Right lobe of liver (tissue), 4 donors: ENCODE measurements around the gene SAMD11.

Experiments used
- POLR2A ChIP-seq: fragments of 450-650 bp; IDR thresholded peaks from one replicate; pipeline ENCODE4 v1.6.1; 2017; ENCODE audit warnings: antibody characterized with exemption, mild to moderate bottlenecking
- TF ChIP-seq, protein P1 (sequence below), 4 donors: fragments of 200-600 bp in 3 of 4; fragments of 450-650 bp in 1 of 4; IDR thresholded peaks; one replicate each; pipeline versions ENCODE4 v1.5.1 to v1.8.0; 2016 to 2022; ENCODE audit warnings: antibody characterized with exemption in 4 of 4, mild to moderate bottlenecking in 2 of 4
- donor health status: DM: no; HTN: no; CAD: no.
- donor health status: DM: no; HTN: no; CAD: no.
- donor health status: DM: no; HTN: yes; CAD: no.

DNA sequence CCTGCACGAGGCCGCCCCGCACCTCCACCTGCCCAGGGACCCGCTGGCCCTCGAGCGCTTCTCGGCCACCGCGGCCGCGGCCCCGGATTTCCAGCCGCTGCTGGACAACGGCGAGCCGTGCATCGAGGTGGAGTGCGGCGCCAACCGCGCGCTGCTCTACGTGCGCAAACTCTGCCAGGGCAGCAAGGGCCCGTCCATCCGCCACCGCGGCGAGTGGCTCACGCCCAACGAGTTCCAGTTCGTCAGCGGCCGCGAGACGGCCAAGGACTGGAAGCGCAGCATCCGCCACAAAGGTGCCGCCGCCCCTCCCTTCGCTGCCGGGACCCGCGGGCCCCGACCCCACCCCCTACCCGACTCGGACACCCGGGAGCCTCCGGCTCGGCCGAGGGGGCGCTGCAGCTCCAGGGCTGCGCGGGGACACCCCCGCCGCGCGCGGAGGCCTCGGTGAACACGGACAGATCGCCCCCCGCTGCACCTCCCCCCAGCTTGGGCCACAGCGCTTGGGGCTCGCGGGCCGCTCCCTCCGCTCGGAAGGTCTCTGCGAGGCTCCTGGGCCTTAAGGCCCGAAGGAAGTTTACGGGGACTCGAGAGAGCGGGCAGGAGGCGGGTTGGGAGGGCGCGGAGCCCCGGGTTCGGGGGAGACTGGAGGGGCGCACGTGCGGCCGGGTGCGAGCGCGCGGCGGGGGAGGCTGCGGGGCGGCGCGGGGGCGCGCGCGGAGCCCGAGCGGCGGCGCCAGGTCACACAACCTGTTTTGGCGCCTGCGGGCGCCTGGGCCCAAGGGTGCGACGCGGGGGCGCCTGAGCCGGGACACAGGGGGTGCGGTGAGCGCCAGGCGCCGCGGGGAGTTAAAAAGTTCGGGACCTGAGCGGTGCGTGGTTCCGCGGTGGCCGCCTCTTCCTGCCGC lies 1.2 kb downstream of the SAMD11 start:
- TF ChIP-seq, protein P1, sequence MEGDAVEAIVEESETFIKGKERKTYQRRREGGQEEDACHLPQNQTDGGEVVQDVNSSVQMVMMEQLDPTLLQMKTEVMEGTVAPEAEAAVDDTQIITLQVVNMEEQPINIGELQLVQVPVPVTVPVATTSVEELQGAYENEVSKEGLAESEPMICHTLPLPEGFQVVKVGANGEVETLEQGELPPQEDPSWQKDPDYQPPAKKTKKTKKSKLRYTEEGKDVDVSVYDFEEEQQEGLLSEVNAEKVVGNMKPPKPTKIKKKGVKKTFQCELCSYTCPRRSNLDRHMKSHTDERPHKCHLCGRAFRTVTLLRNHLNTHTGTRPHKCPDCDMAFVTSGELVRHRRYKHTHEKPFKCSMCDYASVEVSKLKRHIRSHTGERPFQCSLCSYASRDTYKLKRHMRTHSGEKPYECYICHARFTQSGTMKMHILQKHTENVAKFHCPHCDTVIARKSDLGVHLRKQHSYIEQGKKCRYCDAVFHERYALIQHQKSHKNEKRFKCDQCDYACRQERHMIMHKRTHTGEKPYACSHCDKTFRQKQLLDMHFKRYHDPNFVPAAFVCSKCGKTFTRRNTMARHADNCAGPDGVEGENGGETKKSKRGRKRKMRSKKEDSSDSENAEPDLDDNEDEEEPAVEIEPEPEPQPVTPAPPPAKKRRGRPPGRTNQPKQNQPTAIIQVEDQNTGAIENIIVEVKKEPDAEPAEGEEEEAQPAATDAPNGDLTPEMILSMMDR (IDR thresholded peaks at IDR 0.05): peak in 1 of 4 donors; percentile 6
- TF ChIP-seq POLR2A: no peak
